SK-N-MC (cell line): Measurements from ENCODE around the gene POMP.
A peak's percentile ranks its signal among the peaks of the same experiment; 100 is the strongest.

Experiments
- DNase-seq: peaks from one replicate; pipeline ENCODE4 v3.0.0-alpha.2; 2011; ENCODE audit warnings: low read depth, low spot score
- H3K27ac ChIP-seq: fragments of 200-600 bp; sonication (generic); 2 replicates; pipeline ENCODE4 v1.5.1; 2016; ENCODE audit warnings: mixed run types
- H3K36me3 ChIP-seq: fragments of 200-600 bp; sonication (generic); 2 replicates; pipeline ENCODE4 v1.6.1; 2017; ENCODE audit warnings: antibody characterized with exemption, low read length, mixed read lengths; ENCODE audit not compliant: insufficient read depth
- H3K4me3 ChIP-seq: fragments of 200-600 bp; sonication (generic); 2 replicates; pipeline ENCODE4 v1.5.1; 2016
- H3K9ac ChIP-seq: fragments of 200-600 bp; sonication (generic); 2 replicates; pipeline ENCODE4 v1.8.0; 2017; ENCODE audit warnings: mixed run types, mixed read lengths; ENCODE audit not compliant: insufficient read length
- H3K9me3 ChIP-seq: fragments of 200-600 bp; sonication (generic); 2 replicates; pipeline ENCODE4 v1.6.1; 2017; ENCODE audit warnings: low read depth, mild to moderate bottlenecking, antibody characterized with exemption, low read length, moderate library complexity, mixed read lengths
- EZH2 ChIP-seq: fragments of 200-600 bp; sonication (generic); IDR thresholded peaks from one replicate; pipeline ENCODE4 v1.6.1; 2017; ENCODE audit warnings: antibody characterized with exemption
- FOXP2 ChIP-seq: optimal IDR thresholded peaks from 2 replicates; pipeline ENCODE3; 2011; ENCODE audit warnings: mild to moderate bottlenecking, moderate library complexity; ENCODE audit not compliant: insufficient read depth; ENCODE audit errors: extremely low read length, control extremely low read depth
- POLR2AphosphoS5 ChIP-seq: IDR thresholded peaks from 2 replicates; pipeline ENCODE4 v1.6.1; 2012; ENCODE audit warnings: mild to moderate bottlenecking, low read depth, low read length, borderline replicate concordance

Gene POMP

DNA sequence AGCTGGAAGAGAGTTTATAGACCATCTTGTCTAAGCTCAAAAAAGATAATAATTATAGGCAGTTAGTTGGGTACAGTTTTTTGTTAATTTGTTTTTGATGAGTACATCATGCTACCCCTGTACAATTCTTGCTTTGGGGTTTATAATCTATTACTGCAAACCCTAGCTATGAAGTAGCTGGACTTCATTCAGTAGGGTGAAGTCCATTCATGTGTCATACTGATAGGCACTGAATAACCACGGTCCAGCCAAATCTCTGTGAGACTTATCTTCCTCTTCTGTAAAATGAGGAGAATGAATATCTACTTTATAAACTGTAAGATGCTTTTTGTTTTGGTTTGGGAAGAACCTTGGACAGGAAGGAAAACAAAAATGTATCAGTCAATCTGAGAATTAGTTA is 40.3 kb downstream of the POMP start:
- no peak for TF ChIP-seq POLR2AphosphoS5
- no peak for TF ChIP-seq EZH2
- TF ChIP-seq FOXP2, result no peak
- Histone ChIP-seq H3K36me3 (no peaks in the 10 kb centered on the region), H3K9me3 (no peaks in the 10 kb centered on the region), H3K27ac (no peak overlapping the region), H3K4me3 (no peak overlapping the region), H3K9ac (no peak overlapping the region)
- DNase-seq, result no peak

DNA sequence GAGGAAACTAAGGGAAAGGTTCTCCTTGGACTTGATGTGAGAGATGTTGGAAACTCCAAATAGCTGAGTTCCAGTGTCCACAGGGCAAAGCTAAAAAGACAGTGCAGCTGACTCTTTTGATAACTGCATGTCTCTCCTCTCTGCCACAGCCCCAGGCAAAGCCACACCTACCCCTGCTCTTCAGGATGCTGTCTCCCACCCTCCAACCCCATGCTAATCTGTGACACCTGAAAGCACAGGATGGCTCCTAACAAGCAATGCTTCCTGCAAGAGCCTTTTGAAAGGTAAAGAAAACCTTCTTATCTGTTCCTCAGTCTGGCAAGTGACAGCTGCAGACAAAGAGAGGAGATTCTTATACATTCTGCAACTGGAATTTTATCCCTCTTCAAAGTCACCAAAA is 45.4 kb downstream of the POMP start:
- TF ChIP-seq POLR2AphosphoS5, result no peak
- no peak for TF ChIP-seq FOXP2
- TF ChIP-seq EZH2, result no peak
- Histone ChIP-seq H3K27ac (no peak overlapping the region), H3K9ac (no peak overlapping the region)

DNA sequence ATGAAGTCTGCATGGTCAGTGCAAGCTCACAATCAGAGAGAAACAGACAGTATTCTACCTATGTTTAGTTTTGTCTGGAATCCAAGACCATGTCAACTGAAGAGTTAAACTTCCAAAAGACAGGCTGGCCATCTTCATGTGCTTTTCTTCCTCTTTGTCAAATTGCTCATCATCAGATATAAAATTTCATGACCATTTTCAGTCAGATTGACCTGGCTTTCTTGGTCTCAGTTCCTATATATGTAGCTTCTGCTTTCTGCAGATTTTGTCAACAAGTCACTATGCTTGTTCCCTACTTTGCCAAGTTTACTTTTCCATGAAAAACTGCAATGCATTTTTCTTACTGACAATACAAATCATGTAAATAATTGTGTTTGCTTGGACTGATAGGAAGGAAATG is 46.0 kb downstream of the POMP start:
- no peak for DNase-seq
- Histone ChIP-seq H3K36me3 (no peaks in the 10 kb centered on the region), H3K27ac (no peak overlapping the region), H3K4me3 (no peak overlapping the region), H3K9ac (no peak overlapping the region), H3K9me3 (no peaks in the 10 kb centered on the region)
- no peak for TF ChIP-seq FOXP2

More for the DNA sequence above, 45.4 kb downstream of the POMP start:
- DNase-seq, result no peak
- no peaks in the 10 kb centered on the region for H3K9me3 ChIP-seq
- H3K4me3 ChIP-seq, result no peak overlapping the region
- no peaks in the 10 kb centered on the region for H3K36me3 ChIP-seq

DNA sequence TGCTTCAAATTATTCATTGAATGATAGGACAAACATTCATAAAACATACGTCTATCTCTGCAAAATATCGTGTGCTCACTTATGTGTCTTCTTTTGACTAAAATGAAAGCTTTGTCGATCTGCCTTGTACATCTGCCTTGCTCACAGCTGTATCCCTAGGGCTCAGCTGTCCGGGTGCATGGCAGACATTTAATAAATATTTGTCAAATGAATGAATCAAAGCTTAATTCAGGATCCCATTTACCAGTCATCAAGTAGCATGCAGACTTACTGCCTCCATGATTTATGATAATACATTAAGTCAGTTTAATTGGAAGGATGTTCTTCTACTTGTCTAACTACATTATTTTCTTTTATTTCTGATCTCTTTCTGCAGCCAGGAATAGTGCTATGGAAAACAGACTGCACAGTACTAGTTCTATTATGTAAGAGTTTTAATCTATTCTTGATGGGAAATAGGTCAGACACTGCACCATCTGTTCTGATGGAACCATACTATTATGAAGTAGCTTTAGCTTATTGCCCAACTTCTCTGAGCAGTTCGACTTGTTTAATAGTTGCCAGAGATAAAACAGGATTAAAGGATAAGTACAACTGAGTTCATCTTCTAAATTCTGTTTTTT is 46.6 kb downstream of the POMP start:
- Histone ChIP-seq H3K4me3 (no peak overlapping the region), H3K36me3 (no peaks in the 10 kb centered on the region), H3K9me3 (no peaks in the 10 kb centered on the region), H3K9ac (no peak overlapping the region), H3K27ac (no peak overlapping the region)
- no peak for DNase-seq
- no peak for TF ChIP-seq EZH2
- no peak for TF ChIP-seq POLR2AphosphoS5
- TF ChIP-seq FOXP2, result no peak

DNA sequence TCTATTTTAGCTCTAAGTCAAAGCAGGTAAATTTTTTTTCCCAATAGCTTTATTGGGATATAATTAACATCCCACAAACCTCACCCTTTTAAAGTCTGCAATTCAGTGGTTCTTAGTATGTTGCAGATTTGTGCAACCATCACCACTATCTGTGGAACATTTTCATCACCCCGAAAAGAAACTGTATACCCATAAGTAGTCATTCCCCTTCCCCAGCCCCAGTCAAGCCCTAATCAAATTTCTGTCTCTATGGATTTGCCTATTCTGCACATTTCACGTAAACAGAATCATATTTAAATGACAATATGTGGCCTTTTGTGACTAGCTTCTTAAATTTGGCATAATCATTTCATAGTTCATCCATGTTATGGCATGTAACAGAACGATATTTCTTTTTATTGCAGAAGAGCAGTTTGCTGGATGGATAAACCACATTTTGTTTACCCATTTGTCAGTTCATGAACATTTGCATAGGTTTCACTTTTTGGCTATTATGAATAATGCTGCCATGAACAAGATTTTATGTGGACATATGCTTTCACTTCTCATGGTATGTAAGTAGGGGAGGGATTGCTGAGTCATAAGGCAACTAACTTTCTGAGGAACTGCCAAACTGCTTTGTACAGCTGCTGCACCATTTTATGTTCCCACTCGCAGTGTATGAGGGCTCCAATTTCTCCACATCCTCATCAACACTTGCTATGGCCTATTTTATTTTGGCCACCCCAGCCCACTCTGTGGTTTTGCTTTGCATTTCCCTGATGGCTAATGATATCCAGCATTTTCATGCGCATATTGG is 48.9 kb downstream of the POMP start:
- peak overlapping the region; percentile 40 for H3K4me3 ChIP-seq
- no peak overlapping the region for H3K9ac ChIP-seq
- no peaks in the 10 kb centered on the region for H3K9me3 ChIP-seq
- peak overlapping the region; percentile 80 for H3K27ac ChIP-seq
- DNase-seq, result no peak
- TF ChIP-seq FOXP2, result no peak
- TF ChIP-seq EZH2, result no peak
- no peaks in the 10 kb centered on the region for H3K36me3 ChIP-seq

DNA sequence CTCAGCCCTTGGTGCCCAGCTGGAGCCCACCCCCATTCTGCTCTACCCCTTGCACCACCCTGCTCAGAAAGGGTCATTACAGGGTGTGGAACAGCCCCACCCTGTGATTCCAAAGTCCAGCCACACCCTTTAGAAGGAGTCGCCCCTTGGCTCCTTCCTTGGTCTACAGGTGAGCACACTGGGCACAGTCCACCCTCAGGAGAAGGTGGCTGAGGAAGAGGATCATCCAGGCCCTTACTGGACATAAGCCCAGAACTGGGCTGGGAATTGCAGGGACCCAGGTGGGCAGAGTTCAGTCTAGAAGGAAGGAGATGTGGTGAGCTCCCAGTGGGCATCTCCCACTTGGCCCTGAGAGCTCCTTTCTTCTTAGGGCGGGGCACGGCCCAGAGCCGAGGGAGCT is 51.2 kb downstream of the POMP start:
- H3K36me3 ChIP-seq, result no peaks in the 10 kb centered on the region
- no peak for DNase-seq
- no peak overlapping the region for H3K4me3 ChIP-seq
- no peak overlapping the region for H3K27ac ChIP-seq
- no peaks in the 10 kb centered on the region for H3K9me3 ChIP-seq
- TF ChIP-seq POLR2AphosphoS5 (no peak), EZH2 (no peak), FOXP2 (no peak)
- no peak overlapping the region for H3K9ac ChIP-seq

DNA sequence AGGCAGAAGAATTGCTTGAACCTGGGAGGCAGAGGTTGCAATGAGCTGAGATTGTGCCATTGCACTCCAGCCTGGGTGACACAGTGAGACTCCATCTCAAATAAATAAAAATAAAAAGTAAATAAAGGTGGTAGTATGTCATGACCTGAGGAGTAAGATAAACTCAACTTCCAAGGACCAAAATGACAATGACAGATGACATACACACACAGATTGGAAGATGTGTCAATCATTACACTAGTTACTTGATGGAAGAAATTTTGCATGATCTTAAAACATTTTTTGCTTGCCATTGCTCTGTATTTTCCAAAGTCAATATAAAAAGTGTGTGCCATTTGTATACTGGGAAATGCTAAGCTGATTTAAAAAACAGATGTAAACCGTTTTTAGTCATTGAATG is 55.7 kb downstream of the POMP start:
- no peak overlapping the region for H3K9ac ChIP-seq
- H3K36me3 ChIP-seq, result no peaks in the 10 kb centered on the region
- no peak for DNase-seq
- no peak for TF ChIP-seq EZH2
- no peak for TF ChIP-seq FOXP2
- TF ChIP-seq POLR2AphosphoS5, result no peak
- H3K9me3 ChIP-seq, result no peaks in the 10 kb centered on the region
- no peak overlapping the region for H3K4me3 ChIP-seq
- H3K27ac ChIP-seq, result no peak overlapping the region

DNA sequence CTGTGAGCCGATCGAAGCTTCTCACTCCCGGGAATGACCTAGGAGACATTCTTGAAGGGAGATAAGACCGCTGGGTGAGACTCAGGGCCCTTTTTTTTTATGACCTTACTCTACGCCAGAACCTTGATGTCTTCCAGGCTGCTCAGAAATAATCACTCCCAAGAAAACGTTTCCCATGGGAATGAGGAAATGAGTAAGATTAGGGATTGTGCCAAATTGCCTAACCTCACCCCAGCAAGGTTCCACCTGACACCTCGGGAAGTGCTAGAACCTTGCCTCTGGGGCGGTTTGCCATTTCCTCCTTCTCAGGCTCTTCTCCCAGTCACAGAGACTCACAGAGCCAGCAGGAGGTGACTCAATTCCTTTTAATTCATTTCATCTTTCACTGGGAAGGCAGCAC is 57.6 kb downstream of the POMP start:
- TF ChIP-seq EZH2 (no peak), FOXP2 (no peak), POLR2AphosphoS5 (no peak)
- peak overlapping the region; percentile 26; the same call in 1 of the 2 replicates for H3K27ac ChIP-seq
- H3K36me3 ChIP-seq, result no peaks in the 10 kb centered on the region
- peak overlapping the region; percentile 50 for H3K4me3 ChIP-seq
- H3K9ac ChIP-seq, result peak overlapping the region; percentile 33
- no peak for DNase-seq
- H3K9me3 ChIP-seq, result no peaks in the 10 kb centered on the region
